ENCODE measurements around the gene HEPH. TPM values are rescaled to one million over a fixed set of nuclear protein-coding genes. Genes with fewer than 3 reads are reported as not detected.

The HEPH gene
- total and polyA plus RNA-seq, 2 experiments from 2014 or later = 10.1 to 64.7 TPM

Other genes starting within 250 kb of the HEPH start
- not detected in 2 replicates for gene VSIG4, start 124.2 kb upstream of the HEPH start, total RNA-seq (2014; rRNA removed; shearing (Covaris generic))
- not detected in 2 replicates for gene VSIG4, start 124.2 kb upstream of the HEPH start, polyA plus RNA-seq (2016; fragmentation: Nextera tagmentation; extraction: Ambion mirVana)